Activated CD8-positive, alpha-beta memory T cell treated with anti-CD3 and anti-CD28 coated beads, Interleukin-2, amount 50 U/mL, for 4 hours (primary cell): ENCODE results near the gene ADAM12.

Source experiments
- DNase-seq: peaks from one replicate; pipeline ENCODE4 v3.0.0-alpha.2; 2020

The ADAM12 gene

GRCh38 chr10:126387931-126388911 is at the start of gene ADAM12:
TSS of gene ADAM12 (minus strand) at chr10:126388477. CDS start at chr10:126388145, 332 bp downstream.
- no peak for DNase-seq

- DNase-seq = no peak
These were observed 49.5 kb upstream of the ADAM12 start for GRCh38 chr10:126437635-126438406.

GRCh38 chr10:126434235-126434634 is 46.0 kb upstream of the ADAM12 start:
- DNase-seq = no peak

- no peak for DNase-seq
These were observed 45.1 kb upstream of the ADAM12 start for GRCh38 chr10:126433351-126433750.

GRCh38 chr10:126432507-126432906 is 44.2 kb upstream of the ADAM12 start:
- DNase-seq = no peak

- DNase-seq = no peak
These were observed 43.5 kb upstream of the ADAM12 start for GRCh38 chr10:126431816-126432215.

GRCh38 chr10:126430512-126430911 is 42.2 kb upstream of the ADAM12 start:
- no peak for DNase-seq

- no peak for DNase-seq
These were observed 41.0 kb upstream of the ADAM12 start for GRCh38 chr10:126429275-126429674.

GRCh38 chr10:126425489-126426065 is 37.3 kb upstream of the ADAM12 start:
- DNase-seq = no peak

GRCh38 chr10:126425032-126425431 is 36.8 kb upstream of the ADAM12 start:
- no peak for DNase-seq

- DNase-seq = no peak
These were observed 35.6 kb upstream of the ADAM12 start for GRCh38 chr10:126423732-126424491.

- no peak for DNase-seq
These were observed 34.3 kb upstream of the ADAM12 start for GRCh38 chr10:126422567-126422966.

GRCh38 chr10:126421756-126422256 is 33.5 kb upstream of the ADAM12 start:
- DNase-seq = no peak

GRCh38 chr10:126420567-126421300 is 32.5 kb upstream of the ADAM12 start:
- DNase-seq = no peak

- DNase-seq = no peak
These were observed 29.0 kb upstream of the ADAM12 start for GRCh38 chr10:126417220-126417825.

GRCh38 chr10:126409821-126410220 is 21.5 kb upstream of the ADAM12 start:
- no peak for DNase-seq

- DNase-seq = no peak
These were observed 20.8 kb upstream of the ADAM12 start for GRCh38 chr10:126408953-126409641.

GRCh38 chr10:126407831-126408230 is 19.6 kb upstream of the ADAM12 start:
- DNase-seq = no peak

- no peak for DNase-seq
These were observed 17.0 kb upstream of the ADAM12 start for GRCh38 chr10:126405239-126405775.
